Umbilical cord (tissue), 2 donors: ENCODE data around the gene RAD51B. TPM values are rescaled to one million over a fixed set of nuclear protein-coding genes. Genes with fewer than 3 reads are reported as not detected.
"Not testable (repeated sequence)": the region's sequence is repeated elsewhere in the genome, so short reads cannot be mapped to it uniquely, and the experiment has no call there.

ENCODE experiments used
- DNase-seq: peaks from one replicate; pipeline ENCODE4 v3.0.0-alpha.2; 2015; ENCODE audit warnings: low spot score
- total RNA-seq: library from RNA; depleted of rRNA; stranded (reverse); fragments of >200 nt; gene quantifications from one replicate; pipeline ENCODE4 v1.2.3, GENCODE V29; 2014; ENCODE audit warnings: low replicate concordance; ENCODE audit not compliant: insufficient read depth

Gene RAD51B
- total RNA-seq, 1 donor from 2014 or later, result 34.2 TPM

GRCh38 chr14:68649476-68650189 is 830.1 kb downstream of the RAD51B start:
- DNase-seq, result no peak

- peak; percentile 71 for DNase-seq
These were observed 830.9 kb downstream of the RAD51B start for GRCh38 chr14:68650404-68650994.

- no peak for DNase-seq
These were observed 831.5 kb downstream of the RAD51B start for GRCh38 chr14:68651075-68651474.

GRCh38 chr14:68651652-68652432 is 832.3 kb downstream of the RAD51B start:
- DNase-seq, result peak; percentile 87

- DNase-seq, result no peak
These were observed 832.8 kb downstream of the RAD51B start for GRCh38 chr14:68652433-68652690.

GRCh38 chr14:68653108-68653507 is 833.5 kb downstream of the RAD51B start:
- DNase-seq, result no peak

GRCh38 chr14:68653804-68654203 is 834.2 kb downstream of the RAD51B start:
- DNase-seq, result no peak

GRCh38 chr14:68654471-68654941 is 834.9 kb downstream of the RAD51B start:
- peak; percentile 83 for DNase-seq

- peak; percentile 64 for DNase-seq
These were observed 835.6 kb downstream of the RAD51B start for GRCh38 chr14:68655021-68655831.

GRCh38 chr14:68655911-68656316 is 836.3 kb downstream of the RAD51B start:
- no peak for DNase-seq

- no peak for DNase-seq
These were observed 836.9 kb downstream of the RAD51B start for GRCh38 chr14:68656452-68656851.

- DNase-seq, result no peak
These were observed 837.9 kb downstream of the RAD51B start for GRCh38 chr14:68657300-68658028.

GRCh38 chr14:68658029-68658509 is 838.5 kb downstream of the RAD51B start:
- no peak for DNase-seq

GRCh38 chr14:68658943-68659931 is 839.7 kb downstream of the RAD51B start:
- peak; percentile 88 for DNase-seq

- DNase-seq, result no peak
These were observed 840.9 kb downstream of the RAD51B start for GRCh38 chr14:68660495-68660894.

GRCh38 chr14:68661226-68662225 is 841.9 kb downstream of the RAD51B start:
- DNase-seq, result no peak

GRCh38 chr14:68662392-68662791 is 842.8 kb downstream of the RAD51B start:
- no peak for DNase-seq

GRCh38 chr14:68662826-68663225 is 843.2 kb downstream of the RAD51B start:
- not testable (repeated sequence) for DNase-seq
